HepG2 (cell line): ENCODE results near the gene ATG4B. TPM values are rescaled to one million over a fixed set of nuclear protein-coding genes. Genes with fewer than 3 reads are reported as not detected.

Experiments used
- ATF2 ChIP-seq: sonication (generic); formaldehyde crosslinking; IDR thresholded peaks from 2 replicates; pipeline ENCODE4 v1.4.0; 2020; ENCODE audit warnings: missing genetic modification reagents
- CCAR2 ChIP-seq: fragments of 200-400 bp; formaldehyde crosslinking; optimal IDR thresholded peaks from 2 replicates; pipeline ENCODE3; 2018; ENCODE audit warnings: low read depth, mild to moderate bottlenecking, low read length, moderate library complexity
- CEBPB ChIP-seq: IDR thresholded peaks from 2 replicates; pipeline ENCODE4 v1.6.1; 2011; ENCODE audit warnings: low read depth, low read length, improper control_type of control experiment, borderline replicate concordance
- HNRNPLL ChIP-seq: fragments of 200-400 bp; formaldehyde crosslinking; IDR thresholded peaks from 2 replicates; pipeline ENCODE4 v1.6.1; 2017; ENCODE audit warnings: mild to moderate bottlenecking, low read depth, low read length; ENCODE audit not compliant: poor library complexity, severe bottlenecking
- NFYB ChIP-seq: sonication (generic); formaldehyde crosslinking; IDR thresholded peaks from 2 replicates; pipeline ENCODE4 v1.4.0; 2020; ENCODE audit warnings: missing genetic modification reagents
- NR0B2 ChIP-seq: sonication (generic); formaldehyde crosslinking; IDR thresholded peaks from 2 replicates; pipeline ENCODE4 v1.4.0; 2020; ENCODE audit warnings: mild to moderate bottlenecking, missing genetic modification reagents
- PRDM15 ChIP-seq: sonication (generic); formaldehyde crosslinking; IDR thresholded peaks from 2 replicates; pipeline ENCODE4 v1.4.0; 2020; ENCODE audit warnings: missing genetic modification reagents
- PRDM4 ChIP-seq: sonication (generic); formaldehyde crosslinking; IDR thresholded peaks from 2 replicates; pipeline ENCODE4 v1.9.0; 2021; ENCODE audit warnings: missing genetic modification reagents, borderline replicate concordance
- RFX3 ChIP-seq: IDR thresholded peaks from 2 replicates; pipeline ENCODE4 v1.6.1; 2016; ENCODE audit warnings: missing biosample characterization, missing genetic modification reagents
- SRSF4 ChIP-seq: fragments of 200-400 bp; formaldehyde crosslinking; IDR thresholded peaks from one replicate; pipeline ENCODE4 v1.6.1; 2018; ENCODE audit warnings: mild to moderate bottlenecking, low read depth, low read length, moderate library complexity; ENCODE audit not compliant: poor library complexity, severe bottlenecking
- YY1 ChIP-seq: IDR thresholded peaks from 2 replicates; pipeline ENCODE4 v1.6.1; 2011; ENCODE audit warnings: low read length, low read depth, moderate library complexity, mild to moderate bottlenecking; ENCODE audit not compliant: insufficient read depth, insufficient replicate concordance
- ZBTB42 ChIP-seq: sonication (generic); formaldehyde crosslinking; IDR thresholded peaks from 2 replicates; pipeline ENCODE4 v1.5.0; 2020; ENCODE audit warnings: mild to moderate bottlenecking, missing genetic modification reagents
- ZKSCAN1 ChIP-seq: fragments of 150-350 bp; IDR thresholded peaks from 2 replicates; pipeline ENCODE4 v1.6.1; 2014; ENCODE audit warnings: low read length
- ZNF713 ChIP-seq: sonication (generic); formaldehyde crosslinking; IDR thresholded peaks from 2 replicates; pipeline ENCODE4 v1.4.0; 2020; ENCODE audit warnings: mild to moderate bottlenecking, missing genetic modification reagents
- ZSCAN29 ChIP-seq: sonication (generic); formaldehyde crosslinking; conservative IDR thresholded peaks from 2 replicates; pipeline ENCODE4 v1.4.0; 2020; ENCODE audit warnings: mild to moderate bottlenecking, missing genetic modification reagents
- polyA plus RNA-seq, 8 experiments: library from polyadenylated mRNA; depleted of rRNA in 3 of 8; stranded (reverse) in 7 of 8; unstranded in 1 of 8; fragments of >200 nt; fragmentation: Illumina TruSeq in 4 of 8; extraction: Trizol in 4 of 8; gene quantifications; 2 replicates each; pipeline versions ENCODE4 v1.2.1 to v1.2.3, GENCODE V29; 2011 to 2016; ENCODE audit warnings: low read depth in 4 of 8, missing spikeins in 1 of 8, mixed read lengths in 1 of 8; ENCODE audit not compliant: insufficient read depth in 1 of 8
- total RNA-seq, 5 experiments: library from RNA; depleted of rRNA; stranded (reverse); fragments of >200 nt; fragmentation: Illumina TruSeq; extraction: Trizol; gene quantifications; 2 replicates each; pipeline ENCODE4 v1.2.3, GENCODE V29; 2016; ENCODE audit warnings: low read depth in 1 of 5

ATG4B gene
- total and polyA plus RNA-seq, 2 of the 13 experiments (the other 11 are each of a cell fraction or from before 2014, with no cell fraction given): 95.5 to 239 TPM

- TF ChIP-seq PRDM4 (CRISPR knock-in tag) (no peak), ZKSCAN1 (no peak), SRSF4 (no peak), CCAR2 (no peak), ZSCAN29 (CRISPR knock-in tag) (no peak), ATF2 (CRISPR knock-in tag) (peak; percentile 25; the same call in 1 of the 2 replicates), PRDM15 (CRISPR knock-in tag) (no peak), CEBPB (peak; percentile 68; the same call in 1 of the 2 replicates), NR0B2 (CRISPR knock-in tag) (no peak), YY1 (peak; percentile 28), RFX3 (CRISPR knock-in tag) (no peak), HNRNPLL (no peak), ZNF713 (CRISPR knock-in tag) (no peak), NFYB (no peak), ZBTB42 (no peak)
These were observed 21.8 kb downstream of the ATG4B start (continued) for GRCh38 chr2:241659150-241659739.
